RWPE2 (cell line): ENCODE data around the gene PRKCH.

Experiments used
- ATAC-seq: fragments of 200-7000 bp; cut with Tn5 transposase; 3 replicates; pipeline ENCODE4 v1.9.1; 2021; ENCODE audit warnings: low read depth
- DNase-seq: peaks from one replicate; pipeline ENCODE4 v3.0.0-alpha.2; 2020; ENCODE audit warnings: low spot score
- H3K27ac ChIP-seq: fragments of 450-650 bp; 2 replicates; pipeline ENCODE4 v1.5.1; 2017; ENCODE audit warnings: mild to moderate bottlenecking; ENCODE audit not compliant: poor library complexity, severe bottlenecking
- H3K27me3 ChIP-seq: fragments of 250-450 bp; sonication (Bioruptor Pico); 2 replicates; pipeline ENCODE4 v1.5.1; 2021; ENCODE audit warnings: mild to moderate bottlenecking, moderate library complexity; ENCODE audit not compliant: insufficient read depth, poor library complexity, severe bottlenecking
- H3K36me3 ChIP-seq: fragments of 250-450 bp; sonication (Bioruptor Pico); 2 replicates; pipeline ENCODE4 v1.5.1; 2020; ENCODE audit warnings: low read depth, mild to moderate bottlenecking, moderate library complexity
- H3K4me1 ChIP-seq: fragments of 250-450 bp; sonication (Bioruptor Pico); 2 replicates; pipeline ENCODE4 v1.5.1; 2021; ENCODE audit warnings: mild to moderate bottlenecking, moderate library complexity; ENCODE audit not compliant: insufficient read depth, poor library complexity, severe bottlenecking
- H3K4me3 ChIP-seq: fragments of 250-450 bp; sonication (Bioruptor Pico); 2 replicates; pipeline ENCODE4 v1.5.1; 2021; ENCODE audit warnings: mild to moderate bottlenecking, moderate library complexity; ENCODE audit not compliant: severe bottlenecking
- H3K9me3 ChIP-seq: fragments of 250-450 bp; sonication (Bioruptor Pico); 2 replicates; pipeline ENCODE4 v1.5.1; 2021; ENCODE audit warnings: mild to moderate bottlenecking, moderate library complexity; ENCODE audit not compliant: severe bottlenecking
- CTCF ChIP-seq: fragments of 450-650 bp; IDR thresholded peaks from one replicate; pipeline ENCODE4 v1.5.1; 2017; ENCODE audit warnings: mild to moderate bottlenecking, moderate library complexity; ENCODE audit not compliant: poor library complexity, severe bottlenecking

PRKCH gene

GRCh38 chr14:61470961-61471293 lies 149.5 kb downstream of the PRKCH start:
- no peaks in the 10 kb centered on the region; the same call in 1 of the 2 replicates for H3K36me3 ChIP-seq
- no peak overlapping the region for H3K4me3 ChIP-seq
- ATAC-seq (no peak), DNase-seq (no peak)
- TF ChIP-seq CTCF: no peak
- H3K4me1 ChIP-seq: peaks cover 77% of the 10 kb centered on the region
- no peaks in the 10 kb centered on the region for H3K27me3 ChIP-seq
- H3K27ac ChIP-seq: peak overlapping the region; percentile 93
- no peaks in the 10 kb centered on the region for H3K9me3 ChIP-seq

GRCh38 chr14:61471297-61472005 lies 150.1 kb downstream of the PRKCH start:
- TF ChIP-seq CTCF: no peak
- H3K4me3 ChIP-seq: peak overlapping the region; percentile 18
- no peaks in the 10 kb centered on the region for H3K9me3 ChIP-seq
- no peaks in the 10 kb centered on the region for H3K36me3 ChIP-seq
- H3K27me3 ChIP-seq: no peaks in the 10 kb centered on the region
- peak overlapping the region; percentile 93 for H3K27ac ChIP-seq
- DNase-seq (no peak), ATAC-seq (no peak)
- H3K4me1 ChIP-seq: peaks cover 77% of the 10 kb centered on the region

- no peaks in the 10 kb centered on the region for H3K27me3 ChIP-seq
- TF ChIP-seq CTCF: no peak
- H3K27ac ChIP-seq: peak overlapping the region; percentile 93
- peak overlapping the region; percentile 18 for H3K4me3 ChIP-seq
- H3K36me3 ChIP-seq: no peaks in the 10 kb centered on the region
- H3K4me1 ChIP-seq: peaks cover 77% of the 10 kb centered on the region
- ATAC-seq (peak; percentile 73), DNase-seq (no peak)
- no peaks in the 10 kb centered on the region for H3K9me3 ChIP-seq
Observed at GRCh38 chr14:61472011-61472672, 150.8 kb downstream of the PRKCH start.

- Histone ChIP-seq H3K4me3 (no peak overlapping the region), H3K36me3 (no peaks in the 10 kb centered on the region), H3K27me3 (no peaks in the 10 kb centered on the region), H3K27ac (peak overlapping the region; percentile 93), H3K4me1 (peaks cover 77% of the 10 kb centered on the region), H3K9me3 (no peaks in the 10 kb centered on the region)
- no peak for ATAC-seq
- no peak for DNase-seq
- TF ChIP-seq CTCF: no peak
Observed at GRCh38 chr14:61472801-61473376, 151.5 kb downstream of the PRKCH start.
